ENCODE results near the gene CYB5R4. TPM values are rescaled to one million over a fixed set of nuclear protein-coding genes. Genes with fewer than 3 reads are reported as not detected.

Gene CYB5R4, protein sequence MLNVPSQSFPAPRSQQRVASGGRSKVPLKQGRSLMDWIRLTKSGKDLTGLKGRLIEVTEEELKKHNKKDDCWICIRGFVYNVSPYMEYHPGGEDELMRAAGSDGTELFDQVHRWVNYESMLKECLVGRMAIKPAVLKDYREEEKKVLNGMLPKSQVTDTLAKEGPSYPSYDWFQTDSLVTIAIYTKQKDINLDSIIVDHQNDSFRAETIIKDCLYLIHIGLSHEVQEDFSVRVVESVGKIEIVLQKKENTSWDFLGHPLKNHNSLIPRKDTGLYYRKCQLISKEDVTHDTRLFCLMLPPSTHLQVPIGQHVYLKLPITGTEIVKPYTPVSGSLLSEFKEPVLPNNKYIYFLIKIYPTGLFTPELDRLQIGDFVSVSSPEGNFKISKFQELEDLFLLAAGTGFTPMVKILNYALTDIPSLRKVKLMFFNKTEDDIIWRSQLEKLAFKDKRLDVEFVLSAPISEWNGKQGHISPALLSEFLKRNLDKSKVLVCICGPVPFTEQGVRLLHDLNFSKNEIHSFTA
- polyA plus RNA-seq (2013, experiment 1 of 4): 11.0 TPM
- 16.0 TPM for polyA plus RNA-seq (2013, experiment 2 of 4)
- polyA plus RNA-seq (2013, experiment 3 of 4): 10.8 TPM
- 11.6 TPM for polyA plus RNA-seq (2013, experiment 4 of 4)

DNA sequence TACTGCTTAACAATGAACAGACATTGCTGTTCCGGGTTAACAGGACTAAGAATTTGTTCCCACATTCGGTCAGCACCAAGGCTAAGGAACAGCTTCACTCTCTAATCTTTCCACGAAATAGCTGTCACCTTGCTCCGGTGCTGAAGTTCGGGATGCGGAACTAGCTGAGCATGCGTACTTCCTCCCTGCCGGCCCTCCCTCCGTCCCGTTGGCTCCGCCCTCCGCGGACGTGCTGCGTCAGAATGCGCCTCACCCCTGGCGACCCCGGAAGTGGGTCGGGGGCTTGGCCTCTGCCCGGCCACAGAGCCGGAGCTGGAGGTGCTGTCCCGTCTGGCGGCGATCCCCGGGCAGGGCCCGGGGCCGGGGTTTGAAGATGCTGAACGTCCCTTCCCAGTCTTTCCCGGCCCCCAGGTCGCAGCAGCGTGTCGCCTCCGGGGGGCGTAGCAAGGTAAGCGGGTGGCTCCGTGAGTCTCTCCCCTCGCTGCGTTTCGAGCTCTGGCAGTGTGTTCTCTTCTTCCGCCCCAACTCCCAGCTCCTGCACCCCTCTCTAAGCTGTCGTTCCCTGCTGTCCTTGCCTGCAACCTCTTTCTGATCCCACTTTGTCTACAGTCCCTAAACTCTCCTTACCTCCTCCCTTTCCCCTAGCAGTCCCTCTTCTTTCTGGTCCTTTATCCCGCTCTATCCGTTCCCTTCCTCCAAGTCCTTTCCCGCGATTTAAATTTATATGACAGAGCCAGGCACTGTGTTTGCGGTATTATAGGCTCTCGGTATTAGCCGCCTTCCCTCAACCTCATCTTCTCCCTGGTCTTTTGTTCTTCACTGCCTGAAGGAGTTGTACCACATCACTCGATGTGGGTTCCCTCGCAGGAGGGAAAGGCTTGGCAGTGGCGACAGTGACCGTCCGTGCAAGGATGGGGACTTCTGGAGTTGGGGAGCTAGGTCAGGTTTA lies at the start of gene CYB5R4:
TSS of gene CYB5R4 (plus strand) at position 280 of the 949 bp plus-strand sequence. CDS start at position 374, 94 bp downstream.
- no peaks in the 10 kb centered on the region for H3K36me3 ChIP-seq (ENCODE audit: control insufficient read depth, insufficient read depth, low read length)
- peak within 1 kb of the TSS; percentile 3 for H3K27ac ChIP-seq (ENCODE audit: insufficient read depth, low read depth, low read length, poor library complexity, severe bottlenecking)
- no peaks in the 10 kb centered on the region for H3K9me3 ChIP-seq (ENCODE audit: control insufficient read depth, low read length)
- WGBS, 2 experiments: 0 to 1% methylated on average over 53 of the region's 53 CpGs
- H3K4me3 ChIP-seq (ENCODE audit: insufficient read depth, low read depth, low read length): peak within 1 kb of the TSS; percentile 61
- H3K27me3 ChIP-seq (ENCODE audit: control insufficient read depth, insufficient read depth, low read length, poor library complexity, severe bottlenecking): peaks cover 19% of the 10 kb centered on the region
- peaks cover 4% of the 10 kb centered on the region for H3K4me1 ChIP-seq (ENCODE audit: control insufficient read depth, insufficient read depth, low read length)

GRCh38 chr6:83812595-83812994 lies 46.9 kb upstream of the CYB5R4 start:
- Histone ChIP-seq H3K36me3 (ENCODE audit: control insufficient read depth, insufficient read depth, low read length) (no peaks in the 10 kb centered on the region), H3K27me3 (ENCODE audit: control insufficient read depth, insufficient read depth, low read length, poor library complexity, severe bottlenecking) (no peaks in the 10 kb centered on the region), H3K27ac (ENCODE audit: insufficient read depth, low read depth, low read length, poor library complexity, severe bottlenecking) (no peak overlapping the region), H3K9me3 (ENCODE audit: control insufficient read depth, low read length) (no peaks in the 10 kb centered on the region), H3K4me3 (ENCODE audit: insufficient read depth, low read depth, low read length) (no peak overlapping the region), H3K4me1 (ENCODE audit: control insufficient read depth, insufficient read depth, low read length) (no peaks in the 10 kb centered on the region)

DNA sequence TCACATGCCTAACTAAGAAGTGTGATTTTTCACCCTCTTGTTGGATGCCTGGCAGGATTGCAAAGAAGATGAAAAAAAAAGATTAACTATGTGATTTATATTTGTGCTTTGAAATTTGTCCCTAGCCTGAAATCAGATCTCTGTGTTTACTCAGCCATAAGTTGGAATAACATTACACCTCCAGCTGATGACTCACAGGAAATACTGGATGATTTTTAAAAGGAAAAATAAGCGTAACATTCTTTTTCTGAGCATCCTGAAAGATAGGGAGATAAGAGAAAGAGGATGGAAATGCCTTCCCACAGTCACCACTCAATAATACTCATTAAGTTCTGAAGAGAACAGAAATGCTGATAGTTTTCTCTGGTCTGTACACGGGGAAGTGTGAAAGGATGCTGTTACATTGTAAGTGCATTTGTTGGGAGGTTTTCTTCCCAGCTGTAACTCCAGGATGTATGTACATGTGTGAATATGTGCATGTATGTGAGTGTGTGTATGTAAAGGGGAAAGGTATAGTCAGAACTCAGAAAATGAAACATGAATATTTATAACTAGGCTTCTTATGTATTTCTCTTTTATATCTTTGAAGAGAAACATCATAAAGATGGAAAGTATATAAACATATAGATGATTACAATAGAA lies 43.7 kb upstream of the CYB5R4 start:
- H3K27ac ChIP-seq (ENCODE audit: insufficient read depth, low read depth, low read length, poor library complexity, severe bottlenecking): no peak overlapping the region
- H3K27me3 ChIP-seq (ENCODE audit: control insufficient read depth, insufficient read depth, low read length, poor library complexity, severe bottlenecking): no peaks in the 10 kb centered on the region
- 55 to 84% methylated on average over 1 of the region's 2 CpGs for WGBS, 2 experiments
- H3K4me1 ChIP-seq (ENCODE audit: control insufficient read depth, insufficient read depth, low read length): no peaks in the 10 kb centered on the region
- H3K4me3 ChIP-seq (ENCODE audit: insufficient read depth, low read depth, low read length): no peak overlapping the region
- H3K9me3 ChIP-seq (ENCODE audit: control insufficient read depth, low read length): no peaks in the 10 kb centered on the region
- no peaks in the 10 kb centered on the region for H3K36me3 ChIP-seq (ENCODE audit: control insufficient read depth, insufficient read depth, low read length)

GRCh38 chr6:83822629-83823169 lies 36.8 kb upstream of the CYB5R4 start:
- 98% methylated on average over 3 of the region's 3 CpGs for WGBS, 2 experiments
- Histone ChIP-seq H3K4me3 (ENCODE audit: insufficient read depth, low read depth, low read length) (no peak overlapping the region), H3K27ac (ENCODE audit: insufficient read depth, low read depth, low read length, poor library complexity, severe bottlenecking) (no peak overlapping the region), H3K36me3 (ENCODE audit: control insufficient read depth, insufficient read depth, low read length) (no peaks in the 10 kb centered on the region), H3K27me3 (ENCODE audit: control insufficient read depth, insufficient read depth, low read length, poor library complexity, severe bottlenecking) (no peaks in the 10 kb centered on the region), H3K9me3 (ENCODE audit: control insufficient read depth, low read length) (no peaks in the 10 kb centered on the region), H3K4me1 (ENCODE audit: control insufficient read depth, insufficient read depth, low read length) (peaks cover 6% of the 10 kb centered on the region)

- Histone ChIP-seq H3K4me3 (ENCODE audit: insufficient read depth, low read depth, low read length) (no peak overlapping the region), H3K27ac (ENCODE audit: insufficient read depth, low read depth, low read length, poor library complexity, severe bottlenecking) (no peak overlapping the region), H3K4me1 (ENCODE audit: control insufficient read depth, insufficient read depth, low read length) (peaks cover 6% of the 10 kb centered on the region), H3K9me3 (ENCODE audit: control insufficient read depth, low read length) (no peaks in the 10 kb centered on the region), H3K36me3 (ENCODE audit: control insufficient read depth, insufficient read depth, low read length) (no peaks in the 10 kb centered on the region), H3K27me3 (ENCODE audit: control insufficient read depth, insufficient read depth, low read length, poor library complexity, severe bottlenecking) (no peaks in the 10 kb centered on the region)
- 55 to 67% methylated on average over 3 of the region's 3 CpGs for WGBS, 2 experiments
Observed at GRCh38 chr6:83824388-83824801, 35.1 kb upstream of the CYB5R4 start.

- no peak overlapping the region for H3K27ac ChIP-seq (ENCODE audit: insufficient read depth, low read depth, low read length, poor library complexity, severe bottlenecking)
Observed at GRCh38 chr6:83824831-83825230, 34.7 kb upstream of the CYB5R4 start.

DNA sequence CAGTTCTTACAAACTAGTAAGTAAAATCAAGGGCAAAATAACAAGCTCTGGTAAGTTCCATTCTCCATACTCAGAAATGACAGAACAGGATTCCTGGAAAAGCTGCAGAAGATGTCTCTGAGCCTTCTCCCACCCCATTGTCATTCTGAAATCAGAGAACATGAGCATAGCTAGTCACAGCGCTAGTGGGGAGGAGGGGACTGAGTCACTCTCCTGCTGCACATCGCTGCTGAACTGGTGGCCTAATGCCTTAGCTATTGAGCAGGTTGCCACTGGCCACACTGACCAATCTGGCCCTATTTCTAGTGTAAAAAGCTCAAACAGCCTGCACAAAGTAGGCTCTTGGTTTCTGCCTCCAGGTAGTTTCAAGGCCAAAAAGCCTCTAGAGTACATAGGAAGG lies 32.4 kb upstream of the CYB5R4 start:
- 35 to 36% methylated on average over 2 of the region's 2 CpGs for WGBS, 2 experiments
- Histone ChIP-seq H3K9me3 (ENCODE audit: control insufficient read depth, low read length) (no peaks in the 10 kb centered on the region), H3K36me3 (ENCODE audit: control insufficient read depth, insufficient read depth, low read length) (no peaks in the 10 kb centered on the region), H3K27me3 (ENCODE audit: control insufficient read depth, insufficient read depth, low read length, poor library complexity, severe bottlenecking) (no peaks in the 10 kb centered on the region), H3K4me1 (ENCODE audit: control insufficient read depth, insufficient read depth, low read length) (peaks cover 6% of the 10 kb centered on the region), H3K4me3 (ENCODE audit: insufficient read depth, low read depth, low read length) (no peak overlapping the region), H3K27ac (ENCODE audit: insufficient read depth, low read depth, low read length, poor library complexity, severe bottlenecking) (no peak overlapping the region)

More at GRCh38 chr6:83824831-83825230, 34.7 kb upstream of the CYB5R4 start:
- Histone ChIP-seq H3K27me3 (ENCODE audit: control insufficient read depth, insufficient read depth, low read length, poor library complexity, severe bottlenecking) (no peaks in the 10 kb centered on the region), H3K36me3 (ENCODE audit: control insufficient read depth, insufficient read depth, low read length) (no peaks in the 10 kb centered on the region), H3K4me3 (ENCODE audit: insufficient read depth, low read depth, low read length) (no peak overlapping the region), H3K9me3 (ENCODE audit: control insufficient read depth, low read length) (no peaks in the 10 kb centered on the region), H3K4me1 (ENCODE audit: control insufficient read depth, insufficient read depth, low read length) (peaks cover 6% of the 10 kb centered on the region)
- WGBS, 2 experiments: 77% methylated on average over 2 of the region's 2 CpGs; no CpG with 5 or more reads in 1 of the 2 experiments

GRCh38 chr6:83838727-83839126 lies 20.8 kb upstream of the CYB5R4 start:
- no peaks in the 10 kb centered on the region for H3K4me1 ChIP-seq (ENCODE audit: control insufficient read depth, insufficient read depth, low read length)
- no peaks in the 10 kb centered on the region for H3K36me3 ChIP-seq (ENCODE audit: control insufficient read depth, insufficient read depth, low read length)
- 88 to 91% methylated on average over 6 of the region's 6 CpGs for WGBS, 2 experiments
- H3K27ac ChIP-seq (ENCODE audit: insufficient read depth, low read depth, low read length, poor library complexity, severe bottlenecking): no peak overlapping the region
- H3K27me3 ChIP-seq (ENCODE audit: control insufficient read depth, insufficient read depth, low read length, poor library complexity, severe bottlenecking): no peaks in the 10 kb centered on the region
- no peak overlapping the region for H3K4me3 ChIP-seq (ENCODE audit: insufficient read depth, low read depth, low read length)
- H3K9me3 ChIP-seq (ENCODE audit: control insufficient read depth, low read length): no peaks in the 10 kb centered on the region

DNA sequence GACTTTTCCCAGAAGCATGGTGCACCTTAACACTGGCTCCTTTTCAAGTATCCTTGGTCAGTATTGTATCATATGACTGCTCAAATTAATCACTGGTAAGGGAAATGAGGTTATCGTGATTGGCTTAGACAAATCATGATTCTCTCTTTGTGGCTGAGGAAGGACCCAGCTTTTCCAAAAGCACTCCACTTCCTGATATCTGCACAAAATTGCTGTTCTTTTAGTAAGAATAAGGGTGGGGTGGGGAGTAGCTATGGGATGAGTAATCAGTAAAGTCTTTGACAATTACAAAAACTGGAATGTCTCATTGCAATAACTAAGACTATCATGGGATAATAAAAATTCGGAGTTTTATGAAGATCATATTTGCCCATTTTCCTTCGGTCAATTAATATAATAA lies 15.3 kb upstream of the CYB5R4 start:
- 82 to 88% methylated on average over 1 to 2 of the region's 3 CpGs for WGBS, 2 experiments
- no peaks in the 10 kb centered on the region for H3K27me3 ChIP-seq (ENCODE audit: control insufficient read depth, insufficient read depth, low read length, poor library complexity, severe bottlenecking)
- no peak overlapping the region for H3K27ac ChIP-seq (ENCODE audit: insufficient read depth, low read depth, low read length, poor library complexity, severe bottlenecking)
- H3K4me3 ChIP-seq (ENCODE audit: insufficient read depth, low read depth, low read length): no peak overlapping the region
- no peaks in the 10 kb centered on the region for H3K36me3 ChIP-seq (ENCODE audit: control insufficient read depth, insufficient read depth, low read length)
- H3K4me1 ChIP-seq (ENCODE audit: control insufficient read depth, insufficient read depth, low read length): no peaks in the 10 kb centered on the region
- no peaks in the 10 kb centered on the region for H3K9me3 ChIP-seq (ENCODE audit: control insufficient read depth, low read length)
